DMS 273 (cell line): ENCODE measurements around the gene CDHR3.
A peak's percentile ranks its signal among the peaks of the same experiment; 100 is the strongest.
"Not testable (repeated sequence)": the region's sequence is repeated elsewhere in the genome, so short reads cannot be mapped to it uniquely, and the experiment has no call there.

Experiments used
- DNase-seq: peaks from one replicate; lab custom pipeline; 2025; ENCODE audit not compliant: unreplicated experiment; lab: John Stamatoyannopoulos, UW

CDHR3 gene

GRCh38 chr7:105955651-105956466 lies 7.2 kb upstream of the CDHR3 start:
- DNase-seq, result not testable (repeated sequence)

GRCh38 chr7:105958012-105958411 lies 5.1 kb upstream of the CDHR3 start:
- peak; percentile 27 for DNase-seq

- DNase-seq, result no peak
These were observed 711 bp upstream of the CDHR3 start for GRCh38 chr7:105962353-105962752.

GRCh38 chr7:105971845-105972244 lies 8.8 kb downstream of the CDHR3 start:
- DNase-seq, result no peak

- DNase-seq, result no peak
These were observed 9.2 kb downstream of the CDHR3 start for GRCh38 chr7:105972276-105972675.

DNA sequence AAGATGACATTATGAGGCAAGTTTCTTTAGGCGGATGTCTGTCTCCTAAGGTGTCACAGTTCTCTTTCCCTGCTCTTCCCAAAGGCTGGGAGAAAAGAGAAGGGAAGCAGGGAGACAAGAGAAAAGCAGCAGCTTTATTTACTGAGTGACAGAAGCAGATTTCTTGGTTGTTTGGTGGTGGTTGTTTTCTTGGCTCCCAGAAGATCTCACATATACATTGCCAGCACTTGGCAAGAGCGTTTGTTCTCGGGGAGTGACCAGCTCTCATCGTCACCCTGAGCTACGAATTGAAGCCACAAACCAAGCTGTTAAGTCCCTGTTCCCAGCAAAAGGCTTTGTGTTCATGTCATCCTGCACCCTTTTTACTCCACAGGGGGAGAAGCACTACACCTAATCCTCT lies 11.4 kb downstream of the CDHR3 start:
- DNase-seq, result no peak

DNA sequence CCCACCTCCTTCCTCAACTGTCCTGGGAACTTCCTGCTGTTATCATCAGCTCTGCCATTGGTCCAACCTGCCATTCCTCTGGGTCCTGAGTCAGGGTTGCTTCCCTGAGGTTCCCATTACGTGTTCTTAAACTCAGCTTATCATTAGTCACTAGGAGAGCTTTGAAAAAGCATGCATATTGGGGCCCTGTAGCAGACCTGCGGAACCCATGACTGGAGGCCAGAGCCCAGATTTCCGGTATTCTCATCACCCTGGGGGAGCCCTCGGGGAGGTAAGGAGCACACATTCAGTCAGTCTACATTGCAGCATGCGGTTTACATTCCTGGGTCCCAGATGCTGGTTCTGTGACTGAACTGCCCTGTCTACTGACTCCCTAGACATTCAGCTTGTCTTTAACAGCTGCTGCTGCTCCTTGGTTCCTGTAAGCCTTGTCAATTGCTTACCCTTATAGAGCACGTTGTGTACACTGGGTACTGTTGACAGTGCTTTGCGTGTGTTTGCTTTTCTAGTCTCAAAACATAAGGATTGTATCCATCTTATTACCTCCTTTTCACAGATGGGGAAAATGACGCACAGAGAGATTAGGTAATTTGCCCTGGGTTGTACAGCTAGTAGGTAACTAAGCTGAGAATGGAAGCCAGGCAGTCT lies 12.8 kb downstream of the CDHR3 start:
- no peak for DNase-seq

GRCh38 chr7:105976868-105977267 lies 13.8 kb downstream of the CDHR3 start:
- DNase-seq, result no peak

DNA sequence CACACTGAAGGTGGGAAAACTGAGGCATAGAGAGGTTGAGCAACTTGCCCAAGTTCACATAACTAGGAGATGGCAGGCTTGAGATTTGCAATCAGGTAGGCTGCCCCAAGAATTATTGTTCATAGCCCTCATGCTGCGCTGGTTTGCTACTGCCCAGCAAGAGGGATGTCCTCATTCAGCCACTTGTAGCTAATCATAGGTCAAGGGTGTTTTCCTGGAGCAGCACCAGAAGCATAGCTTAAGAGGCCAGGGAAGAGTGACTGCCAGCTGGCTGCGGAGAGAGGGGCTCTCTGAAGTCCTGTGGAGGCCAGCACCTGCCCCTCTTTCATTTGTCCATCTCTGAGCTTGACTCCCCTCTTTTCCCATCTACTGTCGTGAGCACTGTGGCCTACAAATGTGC lies 15.0 kb downstream of the CDHR3 start:
- DNase-seq, result no peak

DNA sequence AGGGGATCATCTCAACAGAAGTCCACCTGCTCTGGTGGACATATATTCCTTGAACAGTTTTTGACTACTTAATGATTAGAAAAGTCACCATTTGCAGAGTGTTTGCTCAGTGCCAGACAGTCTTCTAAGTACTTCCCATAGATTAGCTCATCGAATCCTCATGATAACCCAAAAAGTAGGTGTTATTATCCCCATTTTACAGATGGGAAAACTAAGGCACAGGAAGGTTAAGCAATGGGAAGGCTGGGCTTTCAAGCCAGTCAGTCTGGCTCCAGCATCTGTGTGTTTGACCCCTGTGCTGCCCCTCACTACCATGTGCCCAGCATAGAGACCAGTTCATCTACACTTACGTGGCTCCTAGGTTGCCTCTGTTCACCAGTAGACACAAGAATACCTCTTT lies 15.9 kb downstream of the CDHR3 start:
- no peak for DNase-seq

DNA sequence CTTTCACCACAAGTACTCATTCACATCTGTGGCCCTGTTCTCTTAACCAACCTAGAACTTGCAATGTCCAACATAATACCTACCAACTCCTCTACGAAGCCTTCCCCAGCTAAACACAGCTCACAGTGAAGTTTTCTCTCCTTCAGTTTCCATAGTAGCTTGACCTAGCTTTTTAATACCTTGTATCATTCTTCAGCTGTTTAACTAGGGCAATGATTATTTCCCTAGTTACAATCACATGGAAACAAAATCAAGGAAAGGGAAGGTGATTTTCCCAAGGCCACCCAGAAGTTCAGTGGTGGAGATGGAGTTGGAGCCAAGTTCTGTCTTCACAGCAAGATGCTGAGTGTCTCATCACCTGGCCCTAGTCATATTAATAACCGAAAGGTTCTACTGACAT lies 16.3 kb downstream of the CDHR3 start:
- no peak for DNase-seq

- DNase-seq, result peak; percentile 80
These were observed 17.8 kb downstream of the CDHR3 start for GRCh38 chr7:105980645-105981396.

- no peak for DNase-seq
These were observed 19.3 kb downstream of the CDHR3 start for GRCh38 chr7:105982388-105982787.

GRCh38 chr7:105984808-105985207 lies 21.7 kb downstream of the CDHR3 start:
- DNase-seq, result not testable (repeated sequence)

DNA sequence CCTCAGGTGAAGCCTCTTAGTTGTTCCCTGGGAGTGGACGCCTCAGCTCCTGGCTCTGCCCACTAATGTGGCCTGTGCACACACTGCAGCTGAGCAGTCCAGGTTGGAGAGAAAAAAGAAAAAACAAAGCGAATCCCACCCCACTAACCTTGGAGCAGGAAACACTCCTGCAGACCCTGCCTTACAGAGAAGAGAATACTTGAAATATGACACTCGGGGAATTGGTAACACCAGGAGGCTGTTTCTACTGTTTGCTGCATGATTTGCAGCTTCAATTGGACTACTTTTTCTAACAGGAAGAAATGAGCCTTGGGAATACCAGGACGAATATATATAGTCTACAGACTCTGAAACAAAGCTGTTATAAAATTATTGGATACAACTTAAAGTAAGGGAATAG lies 22.2 kb downstream of the CDHR3 start:
- DNase-seq, result peak; percentile 37

DNA sequence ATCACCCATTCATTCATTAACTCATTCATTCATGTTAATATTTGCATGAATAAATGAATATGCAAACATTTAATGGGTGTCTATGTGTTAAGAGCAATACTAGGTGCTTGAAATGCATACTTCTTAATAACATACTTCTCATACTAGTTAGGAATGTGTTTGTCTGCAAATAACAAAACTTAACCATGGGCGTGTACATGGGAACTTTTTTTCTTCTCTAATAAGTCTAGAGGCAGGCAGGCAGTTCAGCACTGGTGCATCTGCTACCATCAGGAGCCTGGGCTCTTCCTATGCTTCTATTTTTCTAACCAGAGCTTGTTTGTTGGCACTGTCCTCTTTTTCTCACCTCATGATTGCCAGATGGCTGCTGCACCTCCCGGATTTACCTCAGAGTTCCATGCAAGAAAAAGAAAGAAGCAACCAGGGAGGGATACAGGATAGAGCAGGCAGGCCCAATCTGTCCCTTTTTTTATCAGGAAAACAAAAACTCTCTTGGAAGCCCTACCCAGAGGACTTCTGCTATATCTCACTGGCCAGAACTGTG lies 22.7 kb downstream of the CDHR3 start:
- peak; percentile 62 for DNase-seq

GRCh38 chr7:105987046-105987445 lies 24.0 kb downstream of the CDHR3 start:
- DNase-seq, result no peak

DNA sequence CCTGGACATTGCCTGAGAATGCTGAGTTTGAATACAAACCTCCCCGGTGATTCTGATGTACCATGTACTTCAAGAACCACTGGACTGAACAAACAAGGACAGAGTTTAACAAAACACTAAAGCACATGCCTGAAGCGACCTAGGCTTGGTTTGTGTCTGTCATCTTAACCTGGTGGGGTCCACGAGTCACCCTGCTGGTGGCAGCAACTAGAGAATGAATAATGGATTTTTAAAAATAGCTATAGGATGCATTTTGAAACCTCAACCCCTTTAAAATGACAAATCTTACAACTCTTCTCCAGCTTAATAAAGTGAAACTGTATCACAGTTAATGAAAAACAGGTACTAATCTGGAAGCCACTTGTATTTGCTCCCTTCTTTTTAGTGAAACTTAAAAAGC lies 25.2 kb downstream of the CDHR3 start:
- DNase-seq, result no peak

- no peak for DNase-seq
These were observed 26.1 kb downstream of the CDHR3 start for GRCh38 chr7:105989191-105989590.

- no peak for DNase-seq
These were observed 26.6 kb downstream of the CDHR3 start for GRCh38 chr7:105989686-105990085.

DNA sequence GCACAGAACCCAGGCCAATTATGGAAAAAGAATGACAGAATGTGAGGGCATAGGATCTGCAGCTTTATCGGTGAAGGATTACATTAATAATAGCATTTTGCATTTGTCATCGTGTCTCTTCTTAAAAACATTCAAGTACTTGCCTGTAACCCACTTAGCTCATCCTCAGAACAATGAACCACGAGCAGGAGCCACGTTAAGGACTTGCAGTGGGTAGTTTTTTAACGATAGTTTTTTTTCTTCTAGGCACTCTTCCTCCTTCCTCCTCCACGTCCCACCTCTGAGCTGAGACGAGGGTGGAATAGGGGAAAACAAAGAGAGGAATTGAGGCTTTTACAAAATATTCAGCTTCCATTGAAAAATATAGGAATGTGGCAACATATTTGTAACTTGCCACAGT lies 27.1 kb downstream of the CDHR3 start:
- no peak for DNase-seq
